NCI-H2081 treated with DMSO at 0.1 percent for 48 hours (cell line): ENCODE data around the gene TMEFF1.

Source experiments
- DNase-seq: peaks from one replicate; lab custom pipeline; 2025; lab: John Stamatoyannopoulos, UW

TMEFF1 gene

DNA sequence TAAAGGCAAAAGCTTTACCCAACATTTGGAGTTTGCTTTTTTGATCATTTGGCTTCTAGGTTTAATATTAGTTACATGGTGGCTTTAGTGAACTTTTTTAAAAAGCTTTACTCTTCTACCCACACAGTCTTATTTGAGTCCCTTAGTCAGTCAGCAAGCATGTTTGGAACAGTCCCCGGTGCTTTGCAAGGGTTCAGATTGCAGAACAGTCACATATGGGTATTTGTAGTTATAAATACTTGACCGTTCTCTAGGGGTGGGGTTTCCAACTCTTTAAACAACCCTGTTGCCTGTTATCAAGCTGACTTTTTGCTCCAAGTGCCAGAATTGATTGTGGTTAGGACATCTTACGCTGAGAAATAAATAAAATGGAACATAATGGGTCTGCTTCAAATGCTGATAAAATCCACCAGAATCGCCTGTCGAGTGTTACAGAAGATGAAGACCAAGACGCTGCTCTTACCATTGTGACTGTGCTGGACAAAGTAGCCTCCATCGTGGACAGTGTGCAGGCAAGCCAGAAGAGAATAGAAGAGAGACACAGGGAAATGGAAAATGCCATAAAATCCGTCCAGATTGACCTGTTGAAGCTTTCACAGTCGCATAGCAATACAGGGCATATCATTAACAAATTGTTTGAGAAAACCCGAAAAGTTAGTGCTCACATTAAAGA, 105.0 kb downstream of the TMEFF1 start, which contains the start of gene CAVIN4:
CAVIN4 (plus strand) TSS at position 304 of the 673 bp plus-strand sequence; CDS start at position 369, 65 bp downstream.
- no peak for DNase-seq

DNA sequence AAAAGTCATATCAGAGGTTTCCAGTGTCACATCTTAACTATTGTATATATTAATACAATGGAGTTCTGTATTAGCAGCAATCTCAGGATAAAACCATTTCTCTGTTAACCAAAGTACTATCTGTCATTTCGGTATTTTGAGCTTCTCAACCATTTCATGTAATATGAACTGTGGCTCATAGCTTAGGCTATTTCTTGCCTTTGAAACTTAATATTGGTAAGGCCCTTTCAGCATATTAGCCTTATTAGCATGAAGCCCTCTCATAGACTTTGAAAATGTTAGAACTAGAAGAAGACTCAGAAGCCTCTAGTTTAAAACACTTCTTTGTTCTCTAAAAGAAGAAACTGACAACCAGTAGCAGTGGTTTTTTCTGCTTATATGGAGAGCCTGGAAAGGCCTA, 105.7 kb downstream of the TMEFF1 start:
- no peak for DNase-seq

DNA sequence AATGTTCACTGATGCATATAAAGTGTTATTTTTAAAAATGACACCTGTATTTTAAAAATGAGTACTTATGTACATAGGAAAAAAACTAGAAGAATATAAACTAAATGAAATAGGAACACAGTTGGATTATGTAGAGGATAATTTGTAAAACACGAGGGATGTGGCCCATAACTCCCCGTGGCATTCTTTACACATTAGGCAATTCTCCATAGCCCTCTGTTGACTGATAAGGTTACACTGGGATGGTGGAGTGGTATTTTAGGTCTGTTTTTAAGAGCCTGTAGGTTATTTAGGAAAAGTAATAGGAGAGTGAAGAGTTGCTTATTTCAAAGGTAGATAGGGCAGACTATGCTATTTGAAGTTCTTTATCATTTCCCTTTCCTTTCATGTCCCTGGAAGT, 106.7 kb downstream of the TMEFF1 start:
- DNase-seq: no peak

DNA sequence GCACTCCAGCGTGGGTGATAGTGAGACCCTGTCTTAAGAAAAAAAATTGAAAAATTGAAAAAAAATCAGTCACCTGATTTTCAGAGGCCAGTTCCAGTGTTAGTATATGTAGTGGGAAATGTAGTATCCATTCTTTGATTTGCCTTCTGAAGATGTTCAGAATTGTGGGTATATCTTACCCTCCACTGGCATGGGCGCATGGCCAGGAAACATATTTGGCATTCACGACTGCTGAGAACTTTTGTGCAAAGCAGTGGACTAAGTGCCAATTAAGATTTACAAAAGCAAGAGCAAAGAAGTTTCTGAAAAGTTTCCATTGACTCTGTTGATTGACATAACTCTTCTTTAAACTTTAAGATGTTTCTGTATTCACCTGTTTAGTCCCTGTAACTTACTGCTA, 107.3 kb downstream of the TMEFF1 start:
- no peak for DNase-seq

DNA sequence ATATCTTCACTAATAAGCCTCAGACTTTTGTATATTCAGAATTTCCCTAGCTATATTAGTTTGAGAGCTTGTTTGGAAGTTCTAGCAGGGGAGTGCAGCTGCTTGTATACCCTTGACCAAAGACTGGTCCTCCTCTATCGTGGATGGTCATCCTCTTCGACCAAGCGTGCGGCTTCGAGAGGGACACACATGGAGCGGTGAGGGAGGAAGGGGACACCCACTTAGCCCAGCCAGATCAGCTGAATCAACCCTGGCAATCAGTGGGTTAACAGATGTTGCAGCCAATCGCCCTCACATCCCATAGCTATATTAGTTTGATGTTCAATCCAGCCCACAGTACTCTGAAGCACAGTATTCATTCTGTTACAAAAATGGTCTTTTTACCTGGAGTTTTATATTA, 108.1 kb downstream of the TMEFF1 start:
- no peak for DNase-seq

DNA sequence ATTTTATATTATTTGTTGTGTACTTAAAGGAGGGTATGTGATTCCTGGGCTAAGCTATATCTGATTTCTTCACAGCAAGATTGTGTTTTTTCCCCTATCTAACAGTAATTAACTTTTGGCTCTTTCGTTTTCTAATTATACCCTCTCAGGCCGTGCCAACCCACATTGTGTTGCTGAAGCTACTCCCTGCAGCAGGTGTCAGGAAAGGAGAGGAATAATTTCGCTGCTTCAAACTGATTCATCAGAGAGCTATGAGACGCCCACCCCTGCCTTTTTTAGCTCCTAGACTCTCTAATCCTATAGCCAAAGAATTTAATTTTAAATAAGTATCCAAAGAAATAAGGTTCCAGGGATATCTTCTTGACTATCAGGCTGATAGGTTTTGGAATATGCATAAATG, 108.7 kb downstream of the TMEFF1 start:
- no peak for DNase-seq

DNA sequence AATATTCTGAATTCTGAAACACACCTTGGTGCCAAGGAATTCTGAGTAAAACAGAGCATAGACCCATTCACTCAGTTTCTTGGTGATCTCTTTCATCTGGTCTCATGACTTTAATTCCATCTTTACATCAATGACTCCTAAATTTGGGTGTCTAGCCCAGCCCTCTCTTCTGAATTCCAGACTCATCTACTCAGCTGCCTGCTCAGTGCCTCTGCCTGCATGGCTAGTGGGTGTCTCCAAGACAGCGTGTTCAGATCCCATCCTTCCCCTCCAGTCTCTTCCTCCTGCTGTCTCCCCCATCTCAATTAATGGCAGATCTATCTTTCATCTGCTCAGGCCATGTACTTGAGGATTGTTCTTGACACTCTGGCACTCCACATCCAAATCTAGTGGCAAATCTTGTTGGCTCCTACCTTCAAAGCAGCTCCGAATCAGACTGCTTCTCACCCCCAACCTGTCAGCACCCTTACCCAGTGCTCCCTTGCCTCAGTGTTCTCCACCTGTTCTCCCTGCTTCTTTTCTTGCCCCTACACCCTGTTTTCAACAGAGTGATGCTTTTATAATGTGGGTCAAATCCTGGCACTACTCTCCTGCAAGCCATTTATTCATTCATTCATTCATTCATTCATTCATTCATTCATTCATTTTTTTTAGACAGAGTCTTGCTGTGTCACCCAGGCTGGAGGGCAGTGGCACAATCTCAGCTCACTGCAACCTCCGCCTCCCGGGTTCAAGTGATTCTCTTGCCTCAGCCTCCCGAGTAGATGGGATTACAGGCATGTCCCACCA, 110.3 kb downstream of the TMEFF1 start:
- DNase-seq: no peak

DNA sequence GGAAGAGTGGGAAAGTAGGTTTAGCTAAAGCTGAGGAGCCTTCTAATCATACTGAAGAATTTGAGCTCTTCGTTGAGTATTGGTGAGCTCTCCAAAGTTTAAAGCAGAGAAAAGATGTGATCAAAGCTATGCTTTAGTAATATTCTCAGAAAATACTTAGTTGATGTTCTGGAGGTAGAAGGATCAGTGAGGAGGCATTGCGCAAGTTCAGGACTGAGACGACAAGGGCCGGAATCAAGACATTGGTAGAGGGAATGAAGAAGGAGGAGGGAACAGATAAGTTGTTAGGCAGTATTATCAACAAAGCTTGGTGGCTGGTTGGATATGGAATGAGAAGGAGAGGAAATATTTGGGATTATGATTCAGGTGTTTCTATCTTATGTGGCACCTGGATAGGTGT, 112.0 kb downstream of the TMEFF1 start:
- DNase-seq: no peak

DNA sequence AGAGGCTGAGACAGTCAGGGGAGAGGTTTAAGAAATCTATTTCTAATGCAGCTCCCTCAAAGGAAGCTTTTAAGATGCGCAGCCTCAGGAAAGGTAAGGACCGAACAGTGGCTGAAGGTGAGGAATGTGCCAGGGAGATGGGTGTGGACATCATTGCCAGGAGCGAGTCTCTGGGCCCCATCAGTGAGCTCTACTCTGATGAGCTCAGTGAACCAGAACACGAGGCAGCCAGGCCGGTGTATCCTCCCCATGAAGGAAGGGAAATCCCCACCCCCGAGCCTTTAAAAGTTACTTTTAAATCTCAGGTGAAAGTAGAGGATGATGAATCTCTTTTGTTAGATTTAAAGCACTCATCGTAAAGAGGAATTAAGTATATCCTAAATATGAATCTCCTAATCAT, 113.1 kb downstream of the TMEFF1 start:
- DNase-seq: no peak

DNA sequence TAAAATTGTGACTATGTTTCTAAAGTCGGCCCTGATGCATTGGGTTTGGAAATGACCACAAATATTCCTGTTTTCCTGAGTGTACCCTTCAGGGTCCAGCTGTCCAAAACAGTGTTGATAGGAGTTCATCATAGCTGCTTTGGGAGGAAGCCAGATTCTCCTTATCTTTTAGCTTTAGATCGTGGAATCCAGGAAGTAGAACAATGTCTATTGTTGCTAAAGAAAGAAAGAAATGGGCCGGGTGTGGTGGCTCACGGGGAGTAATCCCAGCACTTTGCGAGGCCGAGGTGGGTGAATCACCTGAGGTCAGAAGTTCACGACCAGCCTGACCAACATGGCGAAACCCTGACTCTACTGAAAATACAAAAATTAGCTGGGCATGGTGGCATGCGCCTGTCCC, 114.4 kb downstream of the TMEFF1 start:
- no peak for DNase-seq

DNA sequence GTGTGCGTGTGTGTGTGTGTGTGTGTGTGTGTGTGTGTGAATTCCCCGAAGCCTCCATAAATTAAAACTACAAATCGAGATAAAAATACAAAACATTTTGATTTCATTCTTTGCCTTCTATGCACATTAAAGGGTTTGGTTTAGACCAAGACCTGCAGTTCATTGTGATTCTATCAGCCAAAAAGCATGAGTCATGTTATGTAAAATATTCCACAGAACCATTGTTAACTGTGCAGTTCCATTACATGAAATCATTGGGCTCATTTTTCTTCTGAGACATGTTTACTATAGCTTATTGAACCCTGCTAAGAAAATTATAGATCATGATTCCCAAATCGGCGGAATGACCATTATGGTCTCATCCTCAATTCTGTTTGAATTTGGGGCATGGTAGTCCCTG, 116.6 kb downstream of the TMEFF1 start:
- no peak for DNase-seq

DNA sequence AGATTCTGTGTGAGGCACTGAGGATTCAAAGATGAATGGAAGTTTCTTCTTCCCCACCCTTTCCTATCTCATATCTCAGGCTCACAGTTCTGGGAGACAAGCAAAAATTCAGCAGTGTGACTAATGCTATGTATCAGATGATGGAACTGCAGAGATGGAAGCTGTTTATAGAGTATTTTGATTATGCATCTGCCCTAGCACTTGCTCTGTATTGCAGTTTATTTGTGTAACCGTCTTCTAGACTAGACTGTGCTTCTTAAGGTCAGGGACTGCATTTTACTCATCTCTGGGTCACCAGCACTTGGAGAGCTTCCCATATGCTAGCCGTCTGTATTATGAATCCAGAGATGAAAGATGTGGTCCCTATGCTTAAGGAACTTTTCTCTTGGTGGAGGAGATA, 117.5 kb downstream of the TMEFF1 start:
- no peak for DNase-seq

DNA sequence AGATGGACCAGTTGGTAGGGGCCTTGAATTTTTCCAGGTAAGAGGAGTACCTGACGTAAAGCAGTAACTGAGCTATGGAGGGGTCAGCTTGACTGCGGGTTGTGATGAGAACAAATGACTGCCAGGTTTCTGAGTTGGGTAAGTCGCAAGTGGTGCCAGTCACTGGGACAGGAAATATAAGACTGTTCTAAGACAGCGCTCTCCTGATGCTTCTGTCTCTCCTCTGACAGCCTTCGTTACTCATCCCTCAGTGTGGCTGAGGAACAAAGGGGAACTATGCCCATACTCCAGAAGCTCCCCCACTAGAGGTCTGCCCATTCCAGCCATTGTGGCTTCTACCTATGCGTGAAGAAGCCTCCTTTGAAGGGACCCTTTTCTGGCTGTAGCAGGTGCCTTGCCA, 118.2 kb downstream of the TMEFF1 start:
- DNase-seq: no peak

DNA sequence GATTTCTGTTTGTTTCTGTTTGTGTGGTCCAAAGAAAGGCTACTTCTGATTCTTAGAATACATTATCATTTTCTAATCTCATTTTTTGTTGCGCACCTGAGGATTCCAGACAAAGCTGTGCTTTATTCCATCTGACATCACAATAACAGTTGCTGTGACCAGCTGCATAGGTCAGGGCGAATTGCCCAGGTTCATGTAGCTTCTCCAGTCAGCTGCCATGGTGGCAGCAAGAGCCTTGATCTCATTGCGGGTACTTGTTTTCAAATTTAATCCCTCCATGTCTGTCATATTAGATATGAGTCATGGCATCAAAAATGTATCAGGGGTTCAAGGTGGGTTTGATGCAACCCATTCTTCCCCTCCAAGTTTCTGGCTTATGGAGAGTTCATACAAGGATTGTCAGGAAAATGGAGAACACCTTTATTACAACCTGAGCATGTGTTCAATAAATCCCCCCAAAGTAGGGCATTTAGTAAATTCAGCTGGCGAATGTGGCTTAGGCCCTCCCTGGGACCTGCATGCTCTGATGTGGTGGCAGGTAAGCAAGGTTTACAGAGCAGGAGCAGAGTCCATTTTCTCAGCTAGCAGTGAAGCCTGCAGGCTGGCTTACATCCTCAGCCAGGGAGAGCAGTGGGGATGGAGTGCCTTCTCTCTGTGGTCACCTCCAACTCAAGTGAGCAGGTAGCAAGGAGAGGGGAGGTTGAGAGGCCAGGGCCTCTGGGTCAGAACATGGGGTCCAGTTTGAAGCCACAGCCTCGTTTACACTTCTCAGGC, 118.9 kb downstream of the TMEFF1 start:
- DNase-seq: no peak

DNA sequence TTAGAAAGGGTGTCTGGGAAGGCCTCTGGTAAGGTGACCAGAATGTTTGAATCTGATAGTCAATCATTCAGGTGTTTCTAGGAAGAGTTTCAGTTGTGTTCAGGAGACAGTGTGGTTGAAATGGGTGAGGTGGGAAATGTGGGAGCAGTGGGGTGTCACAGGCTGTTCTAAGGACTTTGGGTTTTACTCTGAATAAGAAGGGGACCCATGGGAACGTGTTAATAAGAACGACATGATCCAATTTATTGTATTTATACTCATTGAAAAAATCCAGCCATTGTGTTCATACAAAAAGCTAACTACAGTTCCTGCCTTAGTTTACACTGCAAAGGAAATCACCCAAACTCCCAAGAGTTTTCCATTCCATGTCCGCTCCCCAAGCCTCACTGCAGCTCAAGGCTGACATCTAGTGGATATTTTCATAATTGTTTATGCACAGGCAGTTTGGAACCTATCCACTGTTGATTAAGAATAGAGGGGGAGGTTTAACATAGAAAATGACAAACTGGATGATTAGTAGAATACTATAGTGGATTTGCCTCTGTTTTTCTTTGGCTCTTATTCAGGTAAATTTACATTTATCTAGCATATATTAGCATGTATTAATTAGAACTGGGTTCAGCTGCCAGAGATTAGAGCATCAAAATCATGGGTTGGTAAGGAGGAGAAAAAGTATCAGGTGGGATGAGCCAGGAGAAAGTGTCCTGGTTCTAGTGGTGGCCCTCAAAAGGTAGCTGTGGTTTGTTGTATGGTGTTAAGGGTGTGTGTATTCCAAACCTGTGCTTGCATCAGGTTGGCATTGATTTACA, 122.6 kb downstream of the TMEFF1 start:
- DNase-seq: no peak

DNA sequence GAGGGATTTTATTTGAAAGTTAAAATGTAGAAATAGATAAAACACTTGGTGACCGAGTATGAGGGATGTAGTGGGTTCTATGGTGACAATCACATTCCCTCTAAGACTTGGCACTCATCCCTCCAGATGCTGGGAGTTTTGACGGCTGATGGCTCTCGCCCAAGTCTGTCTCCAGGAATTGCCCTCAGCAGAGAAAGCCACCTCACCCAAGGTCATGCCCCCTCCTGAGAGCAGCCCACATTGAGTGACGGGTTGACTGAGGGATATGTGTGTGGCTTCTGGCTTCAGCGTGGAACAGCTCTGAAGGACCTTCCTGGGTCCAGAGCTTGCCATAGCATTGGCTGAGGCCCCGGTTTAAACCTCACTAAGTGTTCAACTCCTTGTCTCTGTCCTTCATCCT, 124.3 kb downstream of the TMEFF1 start:
- no peak for DNase-seq

DNA sequence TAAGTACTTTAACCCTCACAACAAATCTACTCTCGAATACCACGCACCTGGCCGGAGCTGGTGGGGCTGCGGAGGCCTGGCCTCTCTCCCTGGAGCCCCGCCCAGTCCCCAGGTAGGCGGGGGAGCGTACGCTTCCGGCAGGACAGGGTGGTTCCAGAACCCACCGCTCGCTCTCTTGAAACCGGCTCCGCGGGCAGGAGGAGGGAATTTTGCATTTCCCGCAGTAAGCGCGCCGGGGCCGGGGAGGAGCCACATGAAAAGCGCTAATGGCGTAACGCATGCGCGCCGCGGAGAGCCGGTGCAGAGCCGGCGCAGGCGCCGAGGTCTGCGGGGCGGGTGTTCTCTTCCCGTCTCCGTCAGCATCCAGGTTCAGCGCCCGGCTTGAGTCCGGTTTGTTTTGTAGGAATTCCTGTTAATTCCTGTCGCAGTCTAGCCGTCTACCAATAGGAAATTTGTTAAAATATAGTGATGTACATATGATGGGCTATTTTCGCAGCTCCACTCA, 125.7 kb downstream of the TMEFF1 start:
- DNase-seq: peak; percentile 63

DNA sequence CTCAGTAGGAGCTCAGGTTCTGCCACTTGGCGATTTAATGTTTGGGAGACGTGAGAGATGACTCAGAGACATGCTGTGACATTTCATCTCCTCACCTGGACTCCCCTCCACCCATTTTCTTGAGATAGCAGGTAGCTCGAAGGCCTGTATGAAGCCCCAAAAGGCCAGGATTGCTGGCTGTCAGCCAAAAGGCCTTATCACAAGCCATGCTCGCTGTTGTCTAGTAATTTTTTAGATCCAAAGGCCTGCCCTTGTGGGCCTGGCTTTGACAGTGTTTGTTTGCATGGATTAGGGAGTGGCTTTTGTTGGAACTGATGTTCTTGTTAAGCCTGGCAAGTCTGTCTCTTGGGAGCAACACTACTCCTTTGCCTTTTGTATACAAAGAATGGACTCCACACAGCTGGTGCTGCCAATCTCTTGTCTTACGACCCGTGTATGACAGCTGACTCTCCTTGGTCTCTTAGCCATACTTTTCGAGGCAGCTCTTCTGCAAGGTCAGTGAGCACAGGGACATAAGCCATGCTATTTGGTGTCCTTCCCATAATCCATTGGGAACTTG, 127.7 kb downstream of the TMEFF1 start:
- no peak for DNase-seq

DNA sequence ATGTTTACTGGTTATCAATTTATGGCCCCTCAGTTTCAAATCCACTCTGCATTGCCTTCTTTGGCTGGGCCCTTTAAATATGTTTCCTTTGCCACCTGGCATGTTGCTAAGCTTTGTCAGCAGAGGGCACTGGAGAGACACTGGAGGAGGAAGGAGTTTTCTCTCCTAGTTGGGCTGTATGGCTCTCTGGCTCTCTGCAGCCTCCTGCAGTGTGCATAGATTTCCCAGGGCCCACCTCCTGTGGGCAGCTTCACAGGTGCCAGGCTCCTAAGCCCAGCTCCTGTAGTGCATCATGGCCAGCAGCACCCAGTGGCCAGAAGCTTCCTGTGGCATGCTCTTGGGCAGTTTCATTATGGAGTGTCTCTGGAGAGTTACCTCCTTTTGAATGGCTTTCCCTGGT, 128.3 kb downstream of the TMEFF1 start:
- peak; percentile 46 for DNase-seq

DNA sequence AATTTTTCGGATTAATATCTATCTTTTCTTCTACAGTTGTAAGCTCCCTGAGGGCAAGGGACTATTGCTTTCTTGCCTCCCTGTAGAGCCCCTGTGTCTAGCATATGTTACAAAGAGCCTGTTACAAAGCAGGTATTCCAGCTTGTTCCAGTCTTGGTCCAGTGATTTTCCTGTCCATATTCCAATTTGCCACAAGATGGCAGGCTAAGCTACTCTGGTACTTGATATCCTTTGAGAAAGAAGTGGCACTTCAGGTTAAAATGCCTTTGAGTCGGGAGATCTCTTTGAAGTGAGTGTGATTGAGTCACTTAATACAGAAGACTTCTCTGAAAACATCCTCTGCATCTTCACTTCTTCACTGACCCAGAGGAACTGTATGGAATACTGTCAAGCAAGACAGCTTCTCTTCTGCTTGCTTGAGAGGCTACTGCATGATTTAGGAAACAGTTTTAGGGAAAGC, 129.4 kb downstream of the TMEFF1 start:
- DNase-seq: peak; percentile 18

DNA sequence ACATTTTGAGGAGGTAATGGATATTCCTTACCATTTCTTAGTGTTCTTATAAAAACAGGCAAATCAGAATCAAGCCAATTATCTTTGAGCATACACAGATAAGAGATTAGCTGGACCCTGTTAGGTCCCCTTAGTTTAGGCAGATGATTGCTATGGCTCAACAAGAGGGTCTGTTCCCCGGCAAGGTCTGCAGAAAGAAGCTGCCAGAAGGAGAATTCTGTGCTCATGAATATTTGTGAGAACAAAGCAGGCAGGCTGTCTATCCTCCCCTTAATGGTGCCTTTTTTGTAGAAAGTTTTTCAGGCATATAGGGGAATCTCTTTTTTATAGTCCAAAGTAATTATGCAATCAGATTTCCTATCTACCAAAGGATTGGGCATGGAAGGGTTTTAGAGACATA, 132.5 kb downstream of the TMEFF1 start:
- no peak for DNase-seq
